Neural progenitor cell (in vitro differentiated cells): ENCODE measurements around the gene ART1.

Experiments used
- EZH2 ChIP-seq: fragments of 200-600 bp; sonication (generic); IDR thresholded peaks from 2 replicates; pipeline ENCODE4 v1.6.1; 2017; ENCODE audit warnings: antibody characterized with exemption, mild to moderate bottlenecking, moderate library complexity
- EZH2phosphoT487 ChIP-seq: fragments of 200-600 bp; sonication (generic); IDR thresholded peaks from 2 replicates; pipeline ENCODE4 v1.6.1; 2017; ENCODE audit warnings: antibody characterized with exemption
- TF ChIP-seq, protein P1 (sequence below): fragments of 200-600 bp; sonication (generic); IDR thresholded peaks from 2 replicates; pipeline ENCODE4 v1.5.1; 2017; ENCODE audit warnings: antibody characterized with exemption, mild to moderate bottlenecking

DNA sequence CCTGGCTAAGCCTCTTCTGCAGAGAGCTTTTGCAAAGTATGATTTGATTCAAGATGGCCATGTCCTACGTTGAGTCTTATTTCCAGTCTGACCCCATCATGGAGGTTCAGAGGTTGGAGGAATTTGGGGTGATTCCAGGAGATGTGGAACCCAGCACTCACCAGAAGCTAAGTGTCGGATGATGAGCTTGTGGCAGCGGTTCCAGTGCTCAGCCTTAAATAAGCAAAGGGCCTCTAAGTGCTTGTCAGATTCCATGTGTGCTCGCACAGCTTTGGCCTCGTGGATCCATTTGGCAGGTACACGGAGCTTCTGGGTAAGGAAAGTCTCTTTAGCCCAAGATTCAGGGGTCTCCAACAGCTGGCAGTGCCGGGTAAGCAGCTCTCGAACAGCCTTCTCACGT is 38.1 kb downstream of the ART1 start:
- TF ChIP-seq EZH2: no peak
- TF ChIP-seq, protein P1, sequence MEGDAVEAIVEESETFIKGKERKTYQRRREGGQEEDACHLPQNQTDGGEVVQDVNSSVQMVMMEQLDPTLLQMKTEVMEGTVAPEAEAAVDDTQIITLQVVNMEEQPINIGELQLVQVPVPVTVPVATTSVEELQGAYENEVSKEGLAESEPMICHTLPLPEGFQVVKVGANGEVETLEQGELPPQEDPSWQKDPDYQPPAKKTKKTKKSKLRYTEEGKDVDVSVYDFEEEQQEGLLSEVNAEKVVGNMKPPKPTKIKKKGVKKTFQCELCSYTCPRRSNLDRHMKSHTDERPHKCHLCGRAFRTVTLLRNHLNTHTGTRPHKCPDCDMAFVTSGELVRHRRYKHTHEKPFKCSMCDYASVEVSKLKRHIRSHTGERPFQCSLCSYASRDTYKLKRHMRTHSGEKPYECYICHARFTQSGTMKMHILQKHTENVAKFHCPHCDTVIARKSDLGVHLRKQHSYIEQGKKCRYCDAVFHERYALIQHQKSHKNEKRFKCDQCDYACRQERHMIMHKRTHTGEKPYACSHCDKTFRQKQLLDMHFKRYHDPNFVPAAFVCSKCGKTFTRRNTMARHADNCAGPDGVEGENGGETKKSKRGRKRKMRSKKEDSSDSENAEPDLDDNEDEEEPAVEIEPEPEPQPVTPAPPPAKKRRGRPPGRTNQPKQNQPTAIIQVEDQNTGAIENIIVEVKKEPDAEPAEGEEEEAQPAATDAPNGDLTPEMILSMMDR: no peak
- no peak for TF ChIP-seq EZH2phosphoT487
